DND-41 (cell line): ENCODE results near the gene ASCC2.
"Not testable (repeated sequence)": the region's sequence is repeated elsewhere in the genome, so short reads cannot be mapped to it uniquely, and the experiment has no call there.

ENCODE experiments used
- ATAC-seq: fragments of 200-7000 bp; cut with Tn5 transposase; 3 replicates; pipeline ENCODE4 v1.9.1; 2021; ENCODE audit warnings: low read depth; ENCODE audit not compliant: insufficient read depth
- DNase-seq: peaks from one replicate; pipeline ENCODE4 v3.0.0-alpha.2; 2020
- H2AFZ ChIP-seq: 2 replicates; pipeline ENCODE4 v1.6.0; 2012; ENCODE audit warnings: low read depth, low read length
- H3K27ac ChIP-seq: 2 replicates; pipeline ENCODE4 v1.5.1; 2012; ENCODE audit warnings: low read length, inconsistent platforms
- H3K27me3 ChIP-seq: fragments of 200-600 bp; sonication (generic); 2 replicates; pipeline ENCODE4 v1.6.0; 2012; ENCODE audit warnings: low read length, mild to moderate bottlenecking, inconsistent platforms; ENCODE audit not compliant: insufficient read depth, poor library complexity
- H3K36me3 ChIP-seq: 2 replicates; pipeline ENCODE4 v1.5.1; 2012; ENCODE audit warnings: low read length, inconsistent platforms; ENCODE audit not compliant: insufficient read depth
- H3K4me1 ChIP-seq: 2 replicates; pipeline ENCODE4 v1.5.1; 2012; ENCODE audit warnings: mild to moderate bottlenecking, low read length; ENCODE audit not compliant: insufficient read depth
- H3K4me2 ChIP-seq: 2 replicates; pipeline ENCODE4 v1.6.0; 2012; ENCODE audit warnings: mild to moderate bottlenecking, moderate library complexity, low read length, inconsistent platforms; ENCODE audit not compliant: insufficient read depth
- H3K4me3 ChIP-seq, 2 experiments: fragments of 200-600 bp in 1 of 2; shearing (Covaris generic) in 1 of 2; 2 replicates each; pipeline ENCODE4 v1.5.1; 2012 to 2016; ENCODE audit warnings: inconsistent platforms in 2 of 2, low read length in 2 of 2, mild to moderate bottlenecking in 2 of 2, low read depth in 1 of 2, moderate library complexity in 1 of 2
- H3K79me2 ChIP-seq: 2 replicates; pipeline ENCODE4 v1.6.0; 2012; ENCODE audit warnings: low read length, inconsistent platforms; ENCODE audit not compliant: insufficient read depth
- H3K9ac ChIP-seq: 2 replicates; pipeline ENCODE4 v1.6.0; 2012; ENCODE audit warnings: low read depth, mild to moderate bottlenecking, inconsistent platforms, low read length, moderate library complexity
- H3K9me3 ChIP-seq: 2 replicates; pipeline ENCODE4 v1.5.1; 2012; ENCODE audit warnings: low read length, moderate library complexity, mild to moderate bottlenecking, inconsistent platforms; ENCODE audit not compliant: insufficient read depth, severe bottlenecking
- H4K20me1 ChIP-seq: 2 replicates; pipeline ENCODE4 v1.6.0; 2012; ENCODE audit warnings: low read length; ENCODE audit not compliant: insufficient read depth
- EZH2 ChIP-seq: IDR thresholded peaks from 3 replicates; pipeline ENCODE4 v1.6.1; 2012; ENCODE audit warnings: borderline replicate concordance, low read depth, mild to moderate bottlenecking, moderate library complexity, low read length, inconsistent platforms; ENCODE audit not compliant: severe bottlenecking
- TF ChIP-seq, protein P1 (sequence below): IDR thresholded peaks from 2 replicates; pipeline ENCODE4 v1.5.1; 2012; ENCODE audit warnings: borderline replicate concordance, low read length, moderate library complexity, mild to moderate bottlenecking; ENCODE audit not compliant: poor library complexity, severe bottlenecking; ENCODE audit errors: extremely low read depth

Gene ASCC2

DNA sequence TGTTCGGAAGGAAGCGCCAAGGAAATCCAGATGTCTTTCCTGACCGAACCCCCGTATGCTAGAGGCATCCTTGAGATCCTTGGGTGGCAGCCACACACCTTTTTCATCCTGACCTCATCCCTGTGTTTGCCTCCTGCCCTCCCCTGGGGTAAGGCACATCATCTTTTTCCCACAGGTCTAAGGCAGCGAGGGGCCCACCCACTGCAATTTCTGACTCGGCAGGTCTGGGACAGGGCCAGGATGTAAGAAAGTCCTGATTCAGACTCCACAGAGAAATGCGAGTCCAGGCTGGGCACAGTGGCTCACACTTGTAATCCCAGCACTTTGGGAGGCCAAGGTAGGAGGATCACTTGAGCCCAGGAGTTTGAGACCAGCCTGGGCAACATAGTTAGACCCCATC lies 81.7 kb downstream of the ASCC2 start:
- Histone ChIP-seq H3K4me2 (no peak overlapping the region), H3K4me1 (no peaks in the 10 kb centered on the region), H3K4me3 (no peak overlapping the region), H3K79me2 (0 out of 2 replicates have a peak, but pooled peaks cover 2% of the 10 kb centered on the region), H3K27ac (no peak overlapping the region), H3K9me3 (no peaks in the 10 kb centered on the region), H3K27me3 (no peaks in the 10 kb centered on the region), H3K9ac (no peak overlapping the region), H3K36me3 (0 out of 2 replicates have a peak, but pooled peaks cover 3% of the 10 kb centered on the region), H4K20me1 (0 out of 2 replicates have a peak, but pooled peaks cover 3% of the 10 kb centered on the region), H2AFZ (no peak overlapping the region)
- TF ChIP-seq EZH2: no peak
- TF ChIP-seq, protein P1, sequence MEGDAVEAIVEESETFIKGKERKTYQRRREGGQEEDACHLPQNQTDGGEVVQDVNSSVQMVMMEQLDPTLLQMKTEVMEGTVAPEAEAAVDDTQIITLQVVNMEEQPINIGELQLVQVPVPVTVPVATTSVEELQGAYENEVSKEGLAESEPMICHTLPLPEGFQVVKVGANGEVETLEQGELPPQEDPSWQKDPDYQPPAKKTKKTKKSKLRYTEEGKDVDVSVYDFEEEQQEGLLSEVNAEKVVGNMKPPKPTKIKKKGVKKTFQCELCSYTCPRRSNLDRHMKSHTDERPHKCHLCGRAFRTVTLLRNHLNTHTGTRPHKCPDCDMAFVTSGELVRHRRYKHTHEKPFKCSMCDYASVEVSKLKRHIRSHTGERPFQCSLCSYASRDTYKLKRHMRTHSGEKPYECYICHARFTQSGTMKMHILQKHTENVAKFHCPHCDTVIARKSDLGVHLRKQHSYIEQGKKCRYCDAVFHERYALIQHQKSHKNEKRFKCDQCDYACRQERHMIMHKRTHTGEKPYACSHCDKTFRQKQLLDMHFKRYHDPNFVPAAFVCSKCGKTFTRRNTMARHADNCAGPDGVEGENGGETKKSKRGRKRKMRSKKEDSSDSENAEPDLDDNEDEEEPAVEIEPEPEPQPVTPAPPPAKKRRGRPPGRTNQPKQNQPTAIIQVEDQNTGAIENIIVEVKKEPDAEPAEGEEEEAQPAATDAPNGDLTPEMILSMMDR: no peak
- ATAC-seq (no peak), DNase-seq (no peak)

- DNase-seq: no peak
- Histone ChIP-seq H2AFZ (no peak overlapping the region), H3K9ac (no peak overlapping the region), H3K4me1 (no peaks in the 10 kb centered on the region), H3K27ac (no peak overlapping the region), H4K20me1 (0 out of 2 replicates have a peak, but pooled peaks cover 3% of the 10 kb centered on the region), H3K4me2 (no peak overlapping the region), H3K4me3 (no peak overlapping the region), H3K27me3 (no peaks in the 10 kb centered on the region), H3K9me3 (no peaks in the 10 kb centered on the region), H3K79me2 (0 out of 2 replicates have a peak, but pooled peaks cover 2% of the 10 kb centered on the region), H3K36me3 (0 out of 2 replicates have a peak, but pooled peaks cover 3% of the 10 kb centered on the region)
- no peak for TF ChIP-seq EZH2
- TF ChIP-seq, protein P1: no peak
- ATAC-seq: no peak
These were observed 82.2 kb downstream of the ASCC2 start for GRCh38 chr22:29755889-29756288.

GRCh38 chr22:29754658-29755395 lies 83.2 kb downstream of the ASCC2 start:
- not testable (repeated sequence) for H3K4me2 ChIP-seq, H3K79me2 ChIP-seq, H3K9me3 ChIP-seq, ATAC-seq, DNase-seq, H3K4me1 ChIP-seq, H3K27ac ChIP-seq, H3K36me3 ChIP-seq, H3K4me3 ChIP-seq, H3K9ac ChIP-seq, H2AFZ ChIP-seq, H3K27me3 ChIP-seq, H4K20me1 ChIP-seq

DNA sequence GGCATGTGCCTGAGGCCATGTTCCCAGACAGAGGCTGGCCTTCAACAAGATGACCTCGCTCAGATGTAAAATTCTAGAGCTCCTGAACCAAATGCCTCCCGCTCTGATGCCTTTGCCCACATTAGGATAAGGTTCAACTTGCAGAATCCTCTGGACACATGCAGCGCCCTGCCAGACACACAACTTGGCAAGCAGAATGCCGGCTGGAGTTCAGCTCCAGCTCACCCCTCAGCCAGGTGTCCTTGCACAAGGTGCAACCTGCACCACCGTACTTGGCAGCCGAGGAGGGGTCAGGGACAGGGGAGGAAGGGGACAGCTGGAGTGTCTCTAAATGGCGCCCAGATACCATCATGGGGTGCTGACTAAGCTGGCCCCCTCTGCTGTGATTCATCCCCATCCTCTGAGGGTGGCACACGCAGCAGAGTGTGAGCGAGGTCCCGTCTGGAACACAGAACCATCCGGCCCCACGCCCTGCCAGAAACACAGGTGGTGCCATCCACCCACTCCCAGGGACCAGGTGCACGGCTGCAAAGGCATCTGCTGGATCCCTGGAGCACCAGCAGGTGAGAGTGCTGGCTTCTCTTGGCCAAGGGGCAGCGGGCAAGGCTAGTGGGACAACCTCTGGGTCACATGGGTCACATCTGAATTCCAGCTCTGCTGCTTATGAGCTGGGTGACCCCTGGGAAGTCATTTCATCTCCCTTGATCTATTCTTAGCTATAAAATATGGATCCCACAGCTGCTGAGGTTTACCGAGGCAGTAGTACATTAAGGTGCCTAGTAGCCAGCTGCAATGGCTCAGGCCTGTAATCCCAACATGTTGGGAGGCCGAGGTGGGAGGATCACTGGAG lies 84.0 kb downstream of the ASCC2 start:
- TF ChIP-seq, protein P1: no peak
- TF ChIP-seq EZH2: no peak
- no peaks in the 10 kb centered on the region for H3K4me1 ChIP-seq

More for the DNA sequence above, 84.0 kb downstream of the ASCC2 start:
- no peak for ATAC-seq
- Histone ChIP-seq H3K9ac (no peak overlapping the region), H3K9me3 (no peaks in the 10 kb centered on the region), H3K4me2 (no peak overlapping the region), H4K20me1 (0 out of 2 replicates have a peak, but pooled peaks cover 3% of the 10 kb centered on the region), H3K79me2 (0 out of 2 replicates have a peak, but pooled peaks cover 2% of the 10 kb centered on the region), H3K27ac (no peak overlapping the region), H3K4me3 (no peak overlapping the region), H3K36me3 (0 out of 2 replicates have a peak, but pooled peaks cover 7% of the 10 kb centered on the region), H3K27me3 (no peaks in the 10 kb centered on the region), H2AFZ (no peak overlapping the region)
- DNase-seq: no peak
